ENCODE measurements around the gene DCC.

The DCC gene

DNA sequence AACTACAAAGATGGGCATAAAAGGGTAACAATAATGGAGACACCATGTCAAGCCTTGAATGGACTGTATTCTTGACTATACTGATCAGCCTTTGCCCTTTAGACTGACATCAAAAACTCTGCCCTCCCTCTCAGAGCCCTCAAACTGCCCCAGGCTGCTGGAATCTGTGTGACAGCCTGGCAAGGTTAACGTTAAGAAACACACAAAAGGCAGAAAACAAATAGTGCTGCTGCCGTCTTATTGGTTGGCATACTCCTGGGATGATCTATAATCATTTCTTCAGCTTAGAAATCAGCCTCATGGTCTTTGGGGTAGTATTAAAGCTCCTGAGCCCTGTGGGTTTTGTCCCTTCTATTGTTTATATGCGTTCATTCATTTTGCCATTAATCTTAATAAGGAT, 338.0 kb downstream of the DCC start:
- no peaks in the 10 kb centered on the region for H3K27me3 ChIP-seq (ENCODE audit: insufficient read depth, low read length, poor library complexity, severe bottlenecking)
- no peaks in the 10 kb centered on the region for H3K79me2 ChIP-seq (ENCODE audit: insufficient read depth, low read length)
- H3K4me1 ChIP-seq (ENCODE audit: insufficient read depth, low read length, poor library complexity, severe bottlenecking) = no peaks in the 10 kb centered on the region
- H4K20me1 ChIP-seq (ENCODE audit: insufficient read depth, low read length, poor library complexity, severe bottlenecking) = no peaks in the 10 kb centered on the region
- no peak overlapping the region for H3K4me2 ChIP-seq (ENCODE audit: low read depth, low read length, poor library complexity, severe bottlenecking)
- H3F3A ChIP-seq (ENCODE audit: low read depth) = no peaks in the 10 kb centered on the region
- no peaks in the 10 kb centered on the region for H3K9me2 ChIP-seq (replicated peaks; ENCODE audit: low read depth, low read length)
- TF ChIP-seq, protein P1, sequence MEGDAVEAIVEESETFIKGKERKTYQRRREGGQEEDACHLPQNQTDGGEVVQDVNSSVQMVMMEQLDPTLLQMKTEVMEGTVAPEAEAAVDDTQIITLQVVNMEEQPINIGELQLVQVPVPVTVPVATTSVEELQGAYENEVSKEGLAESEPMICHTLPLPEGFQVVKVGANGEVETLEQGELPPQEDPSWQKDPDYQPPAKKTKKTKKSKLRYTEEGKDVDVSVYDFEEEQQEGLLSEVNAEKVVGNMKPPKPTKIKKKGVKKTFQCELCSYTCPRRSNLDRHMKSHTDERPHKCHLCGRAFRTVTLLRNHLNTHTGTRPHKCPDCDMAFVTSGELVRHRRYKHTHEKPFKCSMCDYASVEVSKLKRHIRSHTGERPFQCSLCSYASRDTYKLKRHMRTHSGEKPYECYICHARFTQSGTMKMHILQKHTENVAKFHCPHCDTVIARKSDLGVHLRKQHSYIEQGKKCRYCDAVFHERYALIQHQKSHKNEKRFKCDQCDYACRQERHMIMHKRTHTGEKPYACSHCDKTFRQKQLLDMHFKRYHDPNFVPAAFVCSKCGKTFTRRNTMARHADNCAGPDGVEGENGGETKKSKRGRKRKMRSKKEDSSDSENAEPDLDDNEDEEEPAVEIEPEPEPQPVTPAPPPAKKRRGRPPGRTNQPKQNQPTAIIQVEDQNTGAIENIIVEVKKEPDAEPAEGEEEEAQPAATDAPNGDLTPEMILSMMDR (conservative IDR thresholded peaks at IDR 0.05; ENCODE audit: low read length) = no peak
- TF ChIP-seq EZH2phosphoT487 (IDR thresholded peaks at IDR 0.05; ENCODE audit: borderline replicate concordance) = no peak
- no peaks in the 10 kb centered on the region for H3K9me3 ChIP-seq (ENCODE audit: insufficient read depth, low read depth, low read length)
- no peak overlapping the region for H3K4me3 ChIP-seq (ENCODE audit: low read length, poor library complexity, severe bottlenecking)
- H3K9ac ChIP-seq (ENCODE audit: low read depth, low read length, poor library complexity, severe bottlenecking) = no peak overlapping the region
- H2AFZ ChIP-seq (ENCODE audit: low read length) = no peak overlapping the region
- no peaks in the 10 kb centered on the region for H3K36me3 ChIP-seq (ENCODE audit: insufficient read depth, low read length)

DNA sequence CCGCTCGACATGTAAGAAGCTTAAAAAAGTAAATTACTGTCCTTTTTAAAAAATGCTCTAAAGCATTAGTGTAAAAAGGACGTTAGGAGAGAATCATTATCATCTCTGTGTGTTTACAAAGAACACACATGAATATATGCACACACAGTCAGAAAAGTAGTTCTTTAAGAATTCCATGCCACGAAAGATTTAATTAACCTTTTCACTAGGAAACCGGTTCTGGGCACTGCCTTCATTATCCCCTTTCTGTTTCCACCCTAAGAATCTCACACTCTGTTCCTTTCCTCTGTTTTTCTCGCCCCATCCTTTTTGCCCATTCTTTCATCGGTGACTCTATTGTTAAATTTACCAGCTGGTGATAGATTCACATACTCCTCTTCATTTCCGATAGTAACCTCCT, 338.6 kb downstream of the DCC start:
- H2AFZ ChIP-seq (ENCODE audit: low read length) = no peak overlapping the region

DNA sequence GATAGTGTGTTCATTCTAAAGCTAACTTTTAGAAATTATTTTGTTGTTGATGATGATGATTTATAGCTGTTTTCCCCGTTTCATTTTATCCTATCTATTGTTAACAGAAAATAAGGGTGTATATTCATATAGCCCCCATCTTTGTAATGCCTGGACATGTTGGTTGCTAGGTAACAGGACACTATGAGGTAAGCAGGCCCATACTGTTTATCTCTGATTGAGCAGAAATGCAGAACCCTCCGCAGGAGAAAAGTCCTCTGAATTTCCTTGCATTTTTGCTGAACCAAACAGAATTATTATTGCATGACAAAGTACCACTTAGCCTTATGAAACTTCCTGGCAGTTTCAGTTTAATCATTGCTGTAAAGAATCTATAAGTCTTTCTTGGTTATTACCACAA, 339.4 kb downstream of the DCC start:
- Histone ChIP-seq H3K9me3 (ENCODE audit: insufficient read depth, low read depth, low read length) (no peaks in the 10 kb centered on the region), H3K36me3 (ENCODE audit: insufficient read depth, low read length) (no peaks in the 10 kb centered on the region), H2AFZ (ENCODE audit: low read length) (no peak overlapping the region), H3F3A (ENCODE audit: low read depth) (no peaks in the 10 kb centered on the region), H4K20me1 (ENCODE audit: insufficient read depth, low read length, poor library complexity, severe bottlenecking) (no peaks in the 10 kb centered on the region), H3K9me2 (replicated peaks; ENCODE audit: low read depth, low read length) (no peaks in the 10 kb centered on the region), H3K27me3 (ENCODE audit: insufficient read depth, low read length, poor library complexity, severe bottlenecking) (no peaks in the 10 kb centered on the region), H3K79me2 (ENCODE audit: insufficient read depth, low read length) (no peaks in the 10 kb centered on the region), H3K9ac (ENCODE audit: low read depth, low read length, poor library complexity, severe bottlenecking) (no peak overlapping the region), H3K4me1 (ENCODE audit: insufficient read depth, low read length, poor library complexity, severe bottlenecking) (no peaks in the 10 kb centered on the region), H3K4me2 (ENCODE audit: low read depth, low read length, poor library complexity, severe bottlenecking) (no peak overlapping the region), H3K4me3 (ENCODE audit: low read length, poor library complexity, severe bottlenecking) (no peak overlapping the region)
- no peak for TF ChIP-seq EZH2phosphoT487 (IDR thresholded peaks at IDR 0.05; ENCODE audit: borderline replicate concordance)
- TF ChIP-seq, protein P1 (conservative IDR thresholded peaks at IDR 0.05; ENCODE audit: low read length) = no peak

More for the DNA sequence above, 338.6 kb downstream of the DCC start:
- no peak overlapping the region for H3K4me2 ChIP-seq (ENCODE audit: low read depth, low read length, poor library complexity, severe bottlenecking)
- no peaks in the 10 kb centered on the region for H3K79me2 ChIP-seq (ENCODE audit: insufficient read depth, low read length)
- H3K27me3 ChIP-seq (ENCODE audit: insufficient read depth, low read length, poor library complexity, severe bottlenecking) = no peaks in the 10 kb centered on the region
- H3K9me2 ChIP-seq (replicated peaks; ENCODE audit: low read depth, low read length) = no peaks in the 10 kb centered on the region
- H3K36me3 ChIP-seq (ENCODE audit: insufficient read depth, low read length) = no peaks in the 10 kb centered on the region
- H3K4me1 ChIP-seq (ENCODE audit: insufficient read depth, low read length, poor library complexity, severe bottlenecking) = no peaks in the 10 kb centered on the region
- no peak overlapping the region for H3K9ac ChIP-seq (ENCODE audit: low read depth, low read length, poor library complexity, severe bottlenecking)
- H3F3A ChIP-seq (ENCODE audit: low read depth) = no peaks in the 10 kb centered on the region
- H3K4me3 ChIP-seq (ENCODE audit: low read length, poor library complexity, severe bottlenecking) = no peak overlapping the region
- no peaks in the 10 kb centered on the region for H4K20me1 ChIP-seq (ENCODE audit: insufficient read depth, low read length, poor library complexity, severe bottlenecking)
- no peak for TF ChIP-seq EZH2phosphoT487 (IDR thresholded peaks at IDR 0.05; ENCODE audit: borderline replicate concordance)
- TF ChIP-seq, protein P1 (conservative IDR thresholded peaks at IDR 0.05; ENCODE audit: low read length) = no peak
- no peaks in the 10 kb centered on the region for H3K9me3 ChIP-seq (ENCODE audit: insufficient read depth, low read depth, low read length)

Data from Loucy (cell line).